ENCODE measurements around the gene MYO7A.

The MYO7A gene

DNA sequence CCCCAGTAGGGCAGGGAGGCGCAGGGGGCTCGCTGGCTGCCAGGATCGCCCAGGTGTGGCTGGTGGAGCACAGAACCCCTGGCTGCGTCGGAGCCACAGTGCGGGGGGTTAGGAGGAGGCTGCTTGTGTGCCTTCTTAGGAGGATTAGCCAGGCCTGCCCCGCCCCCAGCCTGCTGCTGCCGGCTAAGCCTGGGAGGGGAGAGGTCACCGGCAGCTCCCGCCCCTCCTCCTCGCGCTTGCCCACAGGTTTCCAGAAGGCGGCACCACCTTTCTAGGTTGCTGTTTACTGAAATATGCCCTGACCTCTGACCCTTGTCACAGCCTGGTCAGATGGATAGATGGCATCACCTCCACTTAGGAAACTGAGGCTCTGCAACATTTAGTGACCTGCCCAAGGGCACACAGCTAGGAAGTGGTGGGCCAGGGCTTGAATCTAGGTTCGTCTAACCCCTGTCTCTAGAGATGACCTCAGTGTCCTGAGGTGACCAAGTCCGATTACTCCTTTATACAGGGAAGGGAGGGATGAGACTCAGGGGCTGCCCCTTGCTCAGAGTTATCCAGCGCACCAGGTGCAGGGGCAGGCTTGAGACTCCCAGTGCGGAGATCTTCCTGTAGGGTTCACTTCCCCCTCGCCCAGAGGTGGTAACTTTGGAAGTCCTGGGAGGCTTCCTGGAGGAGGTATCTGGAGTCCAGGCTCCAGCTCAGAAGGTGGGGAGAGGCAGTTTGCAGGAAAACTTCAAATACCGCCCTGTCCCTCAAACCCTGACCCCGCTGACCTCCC is 44.0 kb downstream of the MYO7A start:
- H3K4me3 ChIP-seq (ENCODE audit: low read depth, low read length) = no peak overlapping the region
- H3K27ac ChIP-seq = peak overlapping the region; percentile 87
- no peaks in the 10 kb centered on the region for H3K9me3 ChIP-seq (ENCODE audit: severe bottlenecking)
- no peaks in the 10 kb centered on the region for H3K27me3 ChIP-seq (ENCODE audit: insufficient read depth, low read depth, severe bottlenecking)
- TF ChIP-seq, protein P1, sequence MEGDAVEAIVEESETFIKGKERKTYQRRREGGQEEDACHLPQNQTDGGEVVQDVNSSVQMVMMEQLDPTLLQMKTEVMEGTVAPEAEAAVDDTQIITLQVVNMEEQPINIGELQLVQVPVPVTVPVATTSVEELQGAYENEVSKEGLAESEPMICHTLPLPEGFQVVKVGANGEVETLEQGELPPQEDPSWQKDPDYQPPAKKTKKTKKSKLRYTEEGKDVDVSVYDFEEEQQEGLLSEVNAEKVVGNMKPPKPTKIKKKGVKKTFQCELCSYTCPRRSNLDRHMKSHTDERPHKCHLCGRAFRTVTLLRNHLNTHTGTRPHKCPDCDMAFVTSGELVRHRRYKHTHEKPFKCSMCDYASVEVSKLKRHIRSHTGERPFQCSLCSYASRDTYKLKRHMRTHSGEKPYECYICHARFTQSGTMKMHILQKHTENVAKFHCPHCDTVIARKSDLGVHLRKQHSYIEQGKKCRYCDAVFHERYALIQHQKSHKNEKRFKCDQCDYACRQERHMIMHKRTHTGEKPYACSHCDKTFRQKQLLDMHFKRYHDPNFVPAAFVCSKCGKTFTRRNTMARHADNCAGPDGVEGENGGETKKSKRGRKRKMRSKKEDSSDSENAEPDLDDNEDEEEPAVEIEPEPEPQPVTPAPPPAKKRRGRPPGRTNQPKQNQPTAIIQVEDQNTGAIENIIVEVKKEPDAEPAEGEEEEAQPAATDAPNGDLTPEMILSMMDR (IDR thresholded peaks at IDR 0.05; ENCODE audit: low read depth, low read length) = 0 out of 2 replicates have a peak, but pooled peaks have one; percentile 20
- peaks cover 75% of the 10 kb centered on the region for H3K36me3 ChIP-seq
- DNase-seq = peak; percentile 97

DNA sequence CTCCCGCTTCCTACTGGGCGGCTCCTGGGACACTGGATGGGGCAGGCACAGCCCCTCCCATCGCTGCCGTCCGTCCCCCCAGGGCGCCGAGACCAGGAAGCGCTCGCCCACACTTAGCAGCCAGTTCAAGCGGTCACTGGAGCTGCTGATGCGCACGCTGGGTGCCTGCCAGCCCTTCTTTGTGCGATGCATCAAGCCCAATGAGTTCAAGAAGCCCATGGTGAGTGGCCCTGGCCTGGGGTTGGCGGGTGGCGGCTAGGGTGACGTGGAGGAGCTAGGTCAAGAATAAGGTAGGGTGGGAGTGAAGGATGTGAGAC is 44.6 kb downstream of the MYO7A start:
- Histone ChIP-seq H3K4me3 (ENCODE audit: low read depth, low read length) (no peak overlapping the region), H3K27ac (peak overlapping the region; percentile 87), H3K27me3 (ENCODE audit: insufficient read depth, low read depth, severe bottlenecking) (no peaks in the 10 kb centered on the region), H3K9me3 (ENCODE audit: severe bottlenecking) (no peaks in the 10 kb centered on the region), H3K36me3 (peaks cover 75% of the 10 kb centered on the region)
- DNase-seq = no peak
- TF ChIP-seq, protein P1 (IDR thresholded peaks at IDR 0.05; ENCODE audit: low read depth, low read length) = no peak

DNA sequence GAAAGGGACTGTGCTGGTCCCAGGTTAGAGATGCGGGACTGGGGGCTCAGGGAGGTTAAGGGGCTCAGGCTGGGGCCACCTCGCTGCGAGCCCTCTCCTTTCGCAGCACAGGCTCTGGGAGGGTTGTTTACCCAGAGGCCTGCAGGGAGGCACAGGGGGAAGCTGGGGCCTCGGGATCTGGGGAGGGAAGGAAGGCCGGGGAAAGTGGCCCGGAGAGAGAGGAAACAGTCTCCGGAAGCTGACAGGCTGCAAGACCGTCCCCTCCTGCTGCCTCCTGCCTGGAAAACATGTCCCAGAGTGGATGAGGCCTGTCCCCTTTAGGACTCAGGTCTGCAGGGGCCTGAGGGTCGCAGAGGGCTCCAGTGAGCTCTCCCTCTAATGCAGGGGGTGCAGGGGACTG is 45.4 kb downstream of the MYO7A start:
- TF ChIP-seq, protein P1 (IDR thresholded peaks at IDR 0.05; ENCODE audit: low read depth, low read length) = no peak
- DNase-seq = no peak
- Histone ChIP-seq H3K27ac (peak overlapping the region; percentile 26; the same call in 1 of the 2 replicates), H3K9me3 (ENCODE audit: severe bottlenecking) (no peaks in the 10 kb centered on the region), H3K4me3 (ENCODE audit: low read depth, low read length) (no peak overlapping the region), H3K36me3 (peaks cover 74% of the 10 kb centered on the region), H3K27me3 (ENCODE audit: insufficient read depth, low read depth, severe bottlenecking) (no peaks in the 10 kb centered on the region)

DNA sequence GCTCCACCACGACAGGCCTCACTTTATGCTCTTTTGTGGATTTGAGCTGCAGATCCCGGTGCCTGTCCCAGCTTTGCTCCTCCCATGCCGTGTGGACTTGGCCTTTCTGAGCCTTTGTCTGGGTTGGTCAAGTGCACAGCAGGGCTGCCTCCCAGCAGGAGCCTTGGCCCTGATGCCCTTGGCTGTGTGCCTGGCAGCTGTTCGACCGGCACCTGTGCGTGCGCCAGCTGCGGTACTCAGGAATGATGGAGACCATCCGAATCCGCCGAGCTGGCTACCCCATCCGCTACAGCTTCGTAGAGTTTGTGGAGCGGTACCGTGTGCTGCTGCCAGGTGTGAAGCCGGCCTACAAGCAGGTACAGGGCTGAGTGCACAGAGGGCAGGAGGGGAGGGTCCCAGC is 46.5 kb downstream of the MYO7A start:
- DNase-seq = no peak

DNA sequence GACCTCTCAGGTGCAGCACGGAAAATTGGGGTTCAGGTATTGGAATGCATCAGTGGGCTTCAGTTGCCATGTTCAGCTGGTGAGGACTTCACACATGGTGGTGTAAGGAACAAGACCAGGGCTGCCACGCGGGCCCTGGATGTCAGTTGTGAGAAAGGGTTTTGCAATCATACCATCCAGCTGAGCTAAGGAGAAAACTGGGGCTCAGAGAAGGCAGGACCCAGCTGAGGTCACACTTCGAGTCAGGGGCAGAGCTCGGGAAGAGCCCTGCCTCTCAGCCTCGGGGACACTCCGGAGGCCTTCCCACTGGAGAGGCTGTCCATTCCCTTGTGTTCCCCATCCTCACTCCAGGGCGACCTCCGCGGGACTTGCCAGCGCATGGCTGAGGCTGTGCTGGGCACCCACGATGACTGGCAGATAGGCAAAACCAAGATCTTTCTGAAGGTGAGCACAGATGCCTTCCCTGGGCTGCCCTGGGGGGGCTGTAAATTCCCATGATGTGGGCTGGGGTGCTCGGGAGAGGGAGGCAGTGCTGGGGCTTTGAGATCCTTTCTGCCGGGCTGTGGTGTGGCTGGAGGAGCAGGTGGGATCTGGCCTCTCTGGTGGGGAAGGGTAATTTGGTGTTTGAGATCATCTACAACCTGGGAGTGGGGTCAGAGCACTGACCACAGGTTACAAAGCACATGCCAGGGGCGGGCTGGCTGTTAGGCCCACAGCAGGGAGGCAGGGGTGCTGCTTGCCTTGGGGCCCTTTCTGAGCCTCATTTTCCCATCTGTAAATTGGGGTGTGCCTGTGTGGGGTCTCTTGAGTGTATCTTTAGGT is 47.2 kb downstream of the MYO7A start:
- H3K27me3 ChIP-seq (ENCODE audit: insufficient read depth, low read depth, severe bottlenecking) = no peaks in the 10 kb centered on the region
- H3K9me3 ChIP-seq (ENCODE audit: severe bottlenecking) = no peaks in the 10 kb centered on the region
- no peak overlapping the region for H3K27ac ChIP-seq
- peaks cover 80% of the 10 kb centered on the region for H3K36me3 ChIP-seq
- TF ChIP-seq, protein P1 (IDR thresholded peaks at IDR 0.05; ENCODE audit: low read depth, low read length) = no peak
- no peak overlapping the region for H3K4me3 ChIP-seq (ENCODE audit: low read depth, low read length)
- no peak for DNase-seq

More for the DNA sequence above, 46.5 kb downstream of the MYO7A start:
- Histone ChIP-seq H3K27me3 (ENCODE audit: insufficient read depth, low read depth, severe bottlenecking) (no peaks in the 10 kb centered on the region), H3K27ac (no peak overlapping the region), H3K9me3 (ENCODE audit: severe bottlenecking) (no peaks in the 10 kb centered on the region), H3K36me3 (peaks cover 78% of the 10 kb centered on the region), H3K4me3 (ENCODE audit: low read depth, low read length) (no peak overlapping the region)
- TF ChIP-seq, protein P1 (IDR thresholded peaks at IDR 0.05; ENCODE audit: low read depth, low read length) = no peak

Measured in WERI-Rb-1 (cell line).